Tongue (tissue), 2 donors: Measurements from ENCODE around the gene MPHOSPH8. TPM values are rescaled to one million over a fixed set of nuclear protein-coding genes. Genes with fewer than 3 reads are reported as not detected.

Experiments used
- DNase-seq: peaks from one replicate; pipeline ENCODE4 v3.0.0-alpha.2; 2015
- total RNA-seq: library from RNA; depleted of rRNA; stranded (reverse); fragments of >200 nt; gene quantifications from one replicate; pipeline ENCODE4 v1.2.3, GENCODE V29; 2014

The MPHOSPH8 gene
- 23.3 TPM for total RNA-seq

GRCh38 chr13:19633479-19634255 is at the start of gene MPHOSPH8:
Gene MPHOSPH8 (plus strand): TSS chr13:19633659. CDS start chr13:19633749, 90 bp downstream.
- DNase-seq, result peak; percentile 98

GRCh38 chr13:19586904-19587634 is 46.4 kb upstream of the MPHOSPH8 start:
- no peak for DNase-seq

GRCh38 chr13:19587635-19588300 is 45.7 kb upstream of the MPHOSPH8 start:
- no peak for DNase-seq

GRCh38 chr13:19589312-19589711 is 44.1 kb upstream of the MPHOSPH8 start:
- no peak for DNase-seq

GRCh38 chr13:19590423-19590822 is 43.0 kb upstream of the MPHOSPH8 start:
- no peak for DNase-seq

GRCh38 chr13:19591864-19592263 is 41.6 kb upstream of the MPHOSPH8 start:
- DNase-seq, result no peak

GRCh38 chr13:19592657-19593180 is 40.7 kb upstream of the MPHOSPH8 start:
- no peak for DNase-seq

- no peak for DNase-seq
These were observed 37.4 kb upstream of the MPHOSPH8 start for GRCh38 chr13:19596086-19596485.

- DNase-seq, result no peak
These were observed 36.5 kb upstream of the MPHOSPH8 start for GRCh38 chr13:19596960-19597361.

GRCh38 chr13:19597523-19597922 is 35.9 kb upstream of the MPHOSPH8 start:
- DNase-seq, result no peak

- peak; percentile 40 for DNase-seq
These were observed 31.4 kb upstream of the MPHOSPH8 start for GRCh38 chr13:19601749-19602725.

GRCh38 chr13:19604306-19604705 is 29.2 kb upstream of the MPHOSPH8 start:
- no peak for DNase-seq

- no peak for DNase-seq
These were observed 28.1 kb upstream of the MPHOSPH8 start for GRCh38 chr13:19605161-19605955.

GRCh38 chr13:19606152-19606551 is 27.3 kb upstream of the MPHOSPH8 start:
- DNase-seq, result no peak

GRCh38 chr13:19606737-19607136 is 26.7 kb upstream of the MPHOSPH8 start:
- DNase-seq, result no peak

GRCh38 chr13:19607523-19608078 is 25.9 kb upstream of the MPHOSPH8 start:
- no peak for DNase-seq

- no peak for DNase-seq
These were observed 14.5 kb upstream of the MPHOSPH8 start for GRCh38 chr13:19618977-19619376.

- no peak for DNase-seq
These were observed 11.3 kb upstream of the MPHOSPH8 start for GRCh38 chr13:19622193-19622592.

GRCh38 chr13:19624265-19624664 is 9.2 kb upstream of the MPHOSPH8 start:
- no peak for DNase-seq

- DNase-seq, result no peak
These were observed 462 bp upstream of the MPHOSPH8 start for GRCh38 chr13:19632915-19633478.
